ENCODE data around the gene SNAP23.

DNA sequence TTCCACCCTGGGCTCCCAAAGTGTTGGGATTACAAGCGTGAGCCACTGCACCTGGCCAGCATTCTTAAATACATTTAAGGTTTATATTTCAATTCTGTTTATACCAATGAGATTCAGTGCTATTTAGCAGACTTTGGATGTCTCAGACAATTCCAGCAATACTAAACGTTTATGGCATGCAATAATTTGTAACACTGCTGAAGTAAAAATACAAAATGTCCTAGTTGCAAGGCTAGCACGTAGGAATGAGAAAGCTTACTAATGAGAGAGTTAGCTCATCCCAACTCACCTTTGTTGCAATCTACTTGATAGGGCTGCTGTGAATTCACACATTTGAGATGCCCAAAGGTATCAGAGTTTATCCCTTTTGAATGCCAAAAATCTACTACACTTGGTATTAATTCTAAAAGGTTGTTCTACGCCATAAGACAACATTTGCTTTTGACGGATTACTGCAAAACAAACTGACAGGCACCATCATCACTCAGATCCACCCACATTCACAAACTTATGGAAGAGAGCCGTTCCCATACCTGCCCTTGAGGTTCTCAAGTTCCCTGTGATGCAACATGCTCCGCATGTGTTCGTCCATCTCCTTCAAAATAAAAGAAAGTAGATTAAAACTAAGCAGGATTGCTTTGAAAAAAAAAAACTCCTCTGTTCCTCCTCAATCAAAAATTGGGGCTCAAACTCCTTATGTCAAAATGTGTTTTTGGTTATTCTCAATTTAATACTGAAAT, 29.7 kb upstream of the SNAP23 start:
- TF ChIP-seq CTCF (IDR thresholded peaks at IDR 0.05) (no peak), POLR2A (IDR thresholded peaks at IDR 0.05) (no peak)
